K562 (cell line): Measurements from ENCODE around the gene LRRC57. TPM values are rescaled to one million over a fixed set of nuclear protein-coding genes. Genes with fewer than 3 reads are reported as not detected.

ENCODE experiments used
- E2F8 ChIP-seq: fragments of 450-650 bp; IDR thresholded peaks from 2 replicates; pipeline ENCODE4 v1.7.1; 2018; ENCODE audit warnings: mild to moderate bottlenecking, low read depth; ENCODE audit not compliant: partially characterized antibody
- ETS1 ChIP-seq: conservative IDR thresholded peaks from 2 replicates; pipeline ENCODE4 v1.6.1; 2011; ENCODE audit warnings: low read depth, mild to moderate bottlenecking, low read length; ENCODE audit not compliant: control insufficient read depth
- FOXA3 ChIP-seq, 2 experiments: fragments of 450-650 bp in 1 of 2; sonication (generic) in 1 of 2; formaldehyde crosslinking; IDR thresholded peaks in 1 of 2; conservative IDR thresholded peaks in 1 of 2; 2 replicates each; pipeline versions ENCODE4 v1.4.0 to v1.8.0; 2020 to 2022; ENCODE audit warnings: mild to moderate bottlenecking in 2 of 2, missing genetic modification reagents in 1 of 2
- MIER1 ChIP-seq: fragments of 450-650 bp; IDR thresholded peaks from 2 replicates; pipeline ENCODE4 v1.6.1; 2016; ENCODE audit warnings: antibody characterized with exemption, mild to moderate bottlenecking, low read depth
- NONO ChIP-seq, 2 experiments: fragments of 200-400 bp in 1 of 2; fragments of 450-650 bp in 1 of 2; formaldehyde crosslinking in 1 of 2; IDR thresholded peaks; 2 replicates each; pipeline ENCODE4 v1.6.1; 2017; ENCODE audit warnings: low read depth in 2 of 2, mild to moderate bottlenecking in 2 of 2, moderate library complexity in 2 of 2, low read length in 1 of 2
- POU5F1 ChIP-seq: fragments of 150-350 bp; IDR thresholded peaks from 2 replicates; pipeline ENCODE4 v1.6.1; 2014; ENCODE audit warnings: borderline replicate concordance, low read length, low read depth, mild to moderate bottlenecking; ENCODE audit not compliant: partially characterized antibody
- RAD21 ChIP-seq, 2 experiments: fragments of 250-450 bp in 1 of 2; fragments of 450-650 bp in 1 of 2; sonication (Bioruptor Pico) in 1 of 2; formaldehyde crosslinking in 1 of 2; IDR thresholded peaks in 1 of 2; conservative IDR thresholded peaks in 1 of 2; 2 replicates each; pipeline versions ENCODE4 v1.4.0 to v1.8.0; 2020 to 2022; ENCODE audit warnings: mild to moderate bottlenecking in 2 of 2, moderate library complexity in 1 of 2
- SMAD1 ChIP-seq: fragments of 150-350 bp; IDR thresholded peaks from 2 replicates; pipeline ENCODE4 v1.6.1; 2014; ENCODE audit warnings: low read length, low read depth; ENCODE audit not compliant: partially characterized antibody
- SRSF3 ChIP-seq: fragments of 200-400 bp; formaldehyde crosslinking; IDR thresholded peaks from 2 replicates; pipeline ENCODE4 v1.6.1; 2016; ENCODE audit warnings: mild to moderate bottlenecking, low read length, moderate library complexity; ENCODE audit not compliant: insufficient read depth
- TAF7 ChIP-seq: fragments of 450-650 bp; IDR thresholded peaks from 2 replicates; pipeline ENCODE4 v1.6.1; 2016; ENCODE audit warnings: missing genetic modification characterization, missing compliant biosample characterization
- USF2 ChIP-seq: sonication (generic); formaldehyde crosslinking; IDR thresholded peaks from 2 replicates; pipeline ENCODE4 v1.5.0; 2020; ENCODE audit warnings: missing genetic modification reagents
- ZHX1 ChIP-seq: fragments of 150-350 bp; conservative IDR thresholded peaks from 2 replicates; pipeline ENCODE4 v1.6.1; 2014; ENCODE audit warnings: low read length
- ZNF311 ChIP-seq: fragments of 250-450 bp; sonication (Bioruptor Pico); IDR thresholded peaks from 2 replicates; pipeline ENCODE4 v1.4.0; 2020; ENCODE audit warnings: mild to moderate bottlenecking, moderate library complexity
- ZNF655 ChIP-seq: fragments of 250-450 bp; sonication (Bioruptor Pico); IDR thresholded peaks from 2 replicates; pipeline ENCODE4 v1.5.0; 2021
- ZNF79 ChIP-seq: fragments of 250-450 bp; sonication (Bioruptor Pico); IDR thresholded peaks from 2 replicates; pipeline ENCODE4 v1.4.0; 2020; ENCODE audit warnings: low read depth, mild to moderate bottlenecking, moderate library complexity
- polyA plus RNA-seq, 8 experiments: library from polyadenylated mRNA; depleted of rRNA in 4 of 8; stranded (reverse) in 5 of 8; unstranded in 3 of 8; fragments of >200 nt; fragmentation: Nextera tagmentation in 2 of 8; fragmentation: Illumina TruSeq in 1 of 8; extraction: Ambion mirVana in 2 of 8; extraction: Trizol in 1 of 8; gene quantifications; 2 replicates each; pipeline versions ENCODE4 v1.2.1 to v1.2.3, GENCODE V29; 2011 to 2014; ENCODE audit warnings: inconsistent platforms in 1 of 8, missing spikeins in 1 of 8
- total RNA-seq, 7 experiments: library from RNA; depleted of rRNA in 6 of 7; stranded (reverse); fragments of >200 nt in 6 of 7; fragmentation: Illumina TruSeq in 2 of 7; extraction: Trizol in 2 of 7; gene quantifications; 2 replicates each; pipeline versions ENCODE4 v1.2.1 to v1.2.3, GENCODE V29; 2011 to 2021; ENCODE audit warnings: low replicate concordance in 1 of 7

LRRC57 gene
- total and polyA plus RNA-seq, 9 of the 15 experiments (the other 6 are each of a cell fraction or from before 2014, with no cell fraction given), result 3.9 to 20.4 (median 14.8) TPM

- no peak for TF ChIP-seq ZHX1
- no peak for TF ChIP-seq ZNF311
- no peak for TF ChIP-seq RAD21 (CRISPR knock-in tag; conservative IDR thresholded peaks at IDR 0.05 in 1 of 2, IDR thresholded peaks at IDR 0.05 in 1 of 2)
- TF ChIP-seq POU5F1, result no peak
- no peak for TF ChIP-seq ETS1
- 0 out of 4 replicates have a peak, but pooled peaks of 1 of the 2 experiments have one; percentile 15 for TF ChIP-seq FOXA3 (CRISPR knock-in tag; conservative IDR thresholded peaks at IDR 0.05 in 1 of 2, IDR thresholded peaks at IDR 0.05 in 1 of 2)
- no peak for TF ChIP-seq TAF7 (tag)
- TF ChIP-seq ZNF79 (CRISPR knock-in tag), result no peak
- no peak for TF ChIP-seq MIER1
- no peak for TF ChIP-seq ZNF655 (CRISPR knock-in tag)
- TF ChIP-seq USF2, result no peak
- TF ChIP-seq NONO (IDR thresholded peaks at IDR 0.05; ENCODE audit: low read depth in 2 of 2, low read length in 1 of 2), result no peak
- peak; percentile 48 for TF ChIP-seq SMAD1
- no peak for TF ChIP-seq SRSF3
- no peak for TF ChIP-seq E2F8
Observed at GRCh38 chr15:42499858-42500609, 48.6 kb downstream of the LRRC57 start (continued).
